ENCODE measurements around the gene FAM9A.
A peak's percentile ranks its signal among the peaks of the same experiment; 100 is the strongest.

The FAM9A gene

DNA sequence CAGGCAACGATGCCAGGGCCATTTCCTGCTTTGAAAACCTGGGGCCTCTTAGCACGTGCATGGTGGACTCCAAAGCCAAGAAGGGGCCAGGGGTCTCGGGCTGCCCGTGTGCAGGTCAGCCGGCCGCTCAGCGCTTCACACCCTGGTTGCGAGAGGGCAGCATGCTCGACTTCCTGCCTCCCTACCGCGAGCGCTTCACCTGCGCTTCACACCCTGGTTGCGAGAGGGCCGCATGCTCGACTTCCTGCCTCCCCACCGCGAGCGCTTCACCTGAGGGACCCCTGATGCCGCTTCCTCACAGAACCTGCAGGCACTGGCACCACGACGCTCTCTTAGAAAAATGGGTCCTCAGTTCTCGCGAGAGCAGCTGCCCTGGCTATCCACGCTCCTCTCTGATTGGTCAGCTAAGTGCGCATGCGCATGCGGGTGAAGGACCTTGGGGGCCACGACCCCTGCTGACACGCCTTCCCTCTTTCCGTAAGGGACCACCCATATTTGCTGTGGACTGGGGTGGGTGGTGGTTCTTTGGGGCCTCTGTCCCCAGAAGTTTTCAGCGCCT lies at the start of gene FAM9A:
Gene FAM9A, minus strand, starts transcription at position 343 of the 559 bp plus-strand sequence. CDS start 1,212 bp downstream, outside the sequence.
- no peak for FAIRE-seq

GRCh38 chrX:8850478-8850877 lies 49.3 kb upstream of the FAM9A start:
- no peak for FAIRE-seq

GRCh38 chrX:8849945-8850344 lies 48.8 kb upstream of the FAM9A start:
- FAIRE-seq = no peak

GRCh38 chrX:8849458-8849857 lies 48.3 kb upstream of the FAM9A start:
- no peak for FAIRE-seq

DNA sequence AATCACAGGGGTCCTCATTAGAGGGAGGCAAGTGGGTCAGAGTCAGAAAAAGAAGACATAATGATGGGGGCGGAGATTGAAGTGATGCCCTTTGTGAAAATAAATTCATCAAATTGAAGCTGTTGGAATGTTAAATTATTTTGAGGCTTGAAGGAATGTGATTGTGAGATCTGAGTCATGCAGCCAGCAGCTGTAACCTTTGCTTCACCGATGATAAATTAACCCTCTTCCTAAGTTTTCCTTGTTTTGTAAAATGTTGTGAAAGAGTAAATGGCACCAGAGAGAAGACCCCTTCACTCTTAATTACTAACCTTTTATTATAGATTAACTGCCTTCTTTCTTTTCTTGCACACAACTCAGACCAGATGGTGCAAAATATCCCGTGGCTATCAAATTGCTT lies 47.7 kb upstream of the FAM9A start:
- FAIRE-seq = no peak

GRCh38 chrX:8848441-8848840 lies 47.3 kb upstream of the FAM9A start:
- FAIRE-seq = no peak

DNA sequence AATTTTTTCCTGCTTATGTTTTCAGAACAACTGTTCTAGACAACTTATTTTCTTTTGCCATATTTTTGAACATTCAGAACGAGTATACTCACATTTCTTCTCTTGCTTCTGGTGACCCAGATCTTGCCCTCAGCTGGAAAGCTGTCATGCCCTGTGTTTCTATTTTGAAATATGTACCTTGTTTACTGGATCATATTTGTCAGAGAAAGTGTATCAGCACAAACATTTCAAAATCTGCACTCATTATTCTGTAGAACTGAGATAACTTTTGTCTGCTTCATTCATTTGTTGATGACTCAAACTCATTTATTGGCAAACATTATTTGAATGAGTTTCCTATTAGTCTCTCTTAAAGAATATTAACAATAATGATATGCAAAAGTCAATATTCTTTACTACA lies 46.2 kb upstream of the FAM9A start:
- FAIRE-seq = no peak

DNA sequence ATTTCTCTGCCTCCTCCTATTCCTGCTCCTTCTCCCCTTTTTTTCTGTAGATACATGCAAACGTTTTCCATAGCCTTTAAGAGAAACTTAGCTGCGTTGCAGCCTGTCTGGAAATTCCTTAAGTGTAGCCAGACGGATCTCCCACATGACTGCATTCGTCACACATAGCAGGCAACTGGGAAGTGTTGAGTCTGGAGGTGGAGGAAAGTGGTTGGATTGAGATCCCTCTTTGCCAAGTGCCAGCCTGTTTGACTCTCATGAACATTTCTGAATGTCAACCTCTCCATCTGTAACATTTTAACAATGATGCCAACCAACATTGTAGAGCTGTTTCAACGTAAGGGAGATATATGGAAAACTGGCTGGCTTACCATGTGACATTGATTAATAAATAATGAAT lies 45.1 kb upstream of the FAM9A start:
- FAIRE-seq = no peak

- FAIRE-seq = no peak
Measured at GRCh38 chrX:8845469-8845868, 44.3 kb upstream of the FAM9A start.

DNA sequence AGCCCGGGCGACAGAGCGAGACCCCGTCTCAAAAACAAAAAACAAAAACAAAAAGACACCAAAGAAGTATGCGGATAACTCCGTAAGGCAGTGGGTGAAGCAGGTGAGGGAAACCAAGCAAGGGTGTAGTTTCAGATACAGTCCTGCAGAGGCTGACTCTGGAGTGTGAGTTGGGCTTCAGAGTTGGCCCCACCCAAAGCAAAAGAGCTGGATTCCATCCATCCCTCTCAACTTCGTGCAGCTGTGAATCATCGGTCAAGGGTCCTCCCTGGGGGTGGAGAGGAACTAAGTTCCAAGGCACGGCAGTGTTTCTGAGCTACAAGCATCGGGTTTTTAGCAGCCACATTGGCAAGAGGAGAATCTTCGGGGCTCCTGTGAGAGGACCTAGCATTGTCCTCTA lies 43.9 kb upstream of the FAM9A start:
- FAIRE-seq = no peak

DNA sequence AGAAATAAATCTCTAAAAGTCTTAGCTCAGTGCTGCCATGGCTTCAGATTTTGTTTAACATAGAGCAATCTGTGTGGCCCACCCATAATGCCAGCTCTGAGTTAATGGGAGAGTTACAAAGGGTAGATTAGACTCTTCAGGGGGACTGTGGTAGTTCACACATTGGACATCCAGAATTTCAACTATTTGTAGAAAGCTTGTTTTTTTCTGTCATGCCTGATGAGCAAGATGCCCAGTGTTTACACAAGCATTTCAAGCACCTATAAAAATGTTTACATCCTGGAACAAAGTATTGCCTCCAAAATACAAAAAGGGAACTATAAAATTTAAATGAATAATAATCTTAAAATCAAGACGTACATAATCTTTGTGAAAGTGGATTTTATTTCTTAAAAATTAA lies 43.0 kb upstream of the FAM9A start:
- FAIRE-seq = no peak

GRCh38 chrX:8841911-8842310 lies 40.7 kb upstream of the FAM9A start:
- no peak for FAIRE-seq

DNA sequence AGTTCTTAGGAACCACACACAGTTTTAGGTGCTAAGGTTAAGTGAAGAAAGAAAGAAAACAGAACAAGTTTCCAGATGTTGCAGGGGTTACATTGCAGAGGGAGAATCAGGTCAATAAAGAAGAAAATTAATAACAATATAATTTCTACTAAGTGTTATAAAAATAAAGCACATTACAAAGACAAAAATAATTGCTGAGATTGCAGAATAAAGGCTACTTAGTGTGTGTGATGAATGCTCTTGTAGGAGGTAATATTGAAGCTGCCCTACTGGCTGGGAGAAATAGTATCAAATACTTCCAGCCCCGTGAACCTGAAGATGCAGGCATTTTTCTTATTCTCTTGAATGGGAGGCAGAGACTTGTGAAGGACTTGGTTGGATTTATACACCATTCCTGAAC lies 33.2 kb upstream of the FAM9A start:
- no peak for FAIRE-seq

DNA sequence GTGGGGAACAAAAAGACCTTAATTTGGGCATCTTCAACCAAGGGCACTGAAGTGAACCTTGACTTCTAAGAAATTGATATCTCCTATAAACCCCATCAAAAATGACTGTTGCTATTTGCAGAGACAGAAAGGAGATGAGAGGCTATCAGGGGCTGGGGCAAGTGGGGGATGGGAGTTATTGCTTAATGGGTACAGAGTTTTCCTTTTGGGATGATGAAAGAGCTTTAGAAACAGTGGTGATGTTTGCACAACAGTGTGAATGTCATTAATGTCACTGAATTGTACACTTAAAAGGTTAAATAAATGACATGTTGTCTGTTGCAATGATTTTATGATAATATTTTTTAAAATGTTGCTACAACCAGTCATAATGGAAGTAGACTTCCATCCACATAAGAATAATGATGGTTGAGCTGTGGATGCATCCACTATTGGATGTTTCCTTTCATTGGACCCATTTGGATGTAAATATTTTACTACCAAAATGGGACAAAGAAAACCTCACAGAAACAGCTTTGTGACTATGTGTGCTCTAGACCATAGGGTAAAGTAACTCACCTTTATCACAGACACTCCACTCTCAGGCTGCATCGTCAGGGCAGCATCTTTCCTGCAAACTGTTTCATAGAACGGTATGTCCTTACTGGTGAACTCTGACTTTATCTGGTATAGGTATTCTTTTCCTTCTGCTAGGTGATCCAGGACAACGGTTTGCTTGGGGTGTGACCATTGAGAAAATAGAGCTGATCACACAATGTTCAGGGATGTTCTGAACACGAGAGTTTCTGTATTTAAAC lies 31.6 kb upstream of the FAM9A start:
- FAIRE-seq = no peak

GRCh38 chrX:8823698-8824097 lies 22.5 kb upstream of the FAM9A start:
- no peak for FAIRE-seq

DNA sequence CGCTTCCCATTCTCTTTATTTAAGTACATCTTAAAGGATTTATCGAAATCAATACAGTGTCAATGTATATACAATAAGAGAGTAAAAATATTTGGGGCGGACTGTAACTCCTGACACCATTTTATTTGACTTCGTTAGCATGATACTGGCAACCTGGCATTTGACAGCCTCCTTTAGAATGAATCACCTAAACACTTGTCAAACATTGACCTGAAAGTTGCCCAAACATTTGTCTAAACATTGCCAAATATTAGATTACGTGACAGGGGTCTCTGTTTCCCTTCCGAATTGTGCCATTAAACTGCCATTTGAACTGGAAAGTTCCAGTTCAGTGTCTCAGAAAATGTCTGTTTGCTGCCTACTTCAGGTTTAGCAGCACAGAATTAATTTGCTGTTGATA lies 20.8 kb upstream of the FAM9A start:
- FAIRE-seq = no peak

GRCh38 chrX:8820910-8821527 lies 19.8 kb upstream of the FAM9A start:
- FAIRE-seq = no peak

DNA sequence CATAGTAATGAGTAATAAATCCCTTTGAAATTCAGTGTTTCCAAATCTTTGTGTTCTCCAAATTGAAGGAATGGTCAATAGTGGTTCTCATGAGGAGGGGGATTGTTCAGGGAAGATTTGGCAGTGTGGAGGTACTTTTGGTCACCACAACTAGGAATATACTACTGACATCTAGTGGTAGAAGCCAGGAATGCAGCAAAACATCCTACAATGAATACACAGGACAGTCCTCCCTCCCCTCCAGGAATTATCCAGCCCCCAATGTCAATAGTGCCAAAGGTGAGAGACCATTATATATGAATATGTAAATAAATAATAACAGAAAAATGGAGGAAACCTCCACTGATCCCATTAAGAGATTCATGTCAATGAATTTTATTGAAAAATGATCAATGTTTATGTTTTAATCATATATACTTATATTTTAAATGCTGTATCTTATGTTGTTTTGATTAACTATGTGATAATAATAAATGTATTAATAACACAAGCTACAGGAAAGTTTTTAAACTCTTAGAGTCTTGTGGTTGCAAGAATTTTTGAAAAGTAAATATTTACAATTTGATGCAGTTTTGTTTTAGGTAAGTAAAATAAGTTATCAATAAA lies 14.4 kb upstream of the FAM9A start:
- peak; percentile 99 for FAIRE-seq

- FAIRE-seq = no peak
Measured at GRCh38 chrX:8813036-8813435, 11.9 kb upstream of the FAM9A start.

GRCh38 chrX:8811611-8812010 lies 10.4 kb upstream of the FAM9A start:
- FAIRE-seq = no peak

GRCh38 chrX:8808661-8809060 lies 7.5 kb upstream of the FAM9A start:
- FAIRE-seq = no peak

GRCh38 chrX:8805974-8806373 lies 4.8 kb upstream of the FAM9A start:
- no peak for FAIRE-seq

DNA sequence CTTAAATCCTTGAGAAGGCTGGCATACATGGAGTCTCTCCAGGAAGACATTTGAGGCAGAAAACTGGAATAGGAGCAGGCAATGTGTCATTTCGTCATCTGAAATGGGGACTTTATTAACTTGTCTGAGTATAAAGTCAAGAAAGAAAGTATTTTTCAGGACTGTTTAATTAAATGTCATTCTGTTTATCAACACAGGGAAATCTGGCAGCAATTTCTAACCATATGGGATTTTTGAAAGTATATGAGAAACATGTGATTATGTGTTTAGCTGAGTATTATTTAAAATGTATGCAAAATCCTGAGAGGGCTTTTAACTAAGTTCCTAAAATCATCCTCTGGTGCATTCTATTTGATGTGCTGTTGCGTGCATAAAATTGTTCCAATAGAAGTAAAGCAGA lies 3.9 kb upstream of the FAM9A start:
- no peak for FAIRE-seq

DNA sequence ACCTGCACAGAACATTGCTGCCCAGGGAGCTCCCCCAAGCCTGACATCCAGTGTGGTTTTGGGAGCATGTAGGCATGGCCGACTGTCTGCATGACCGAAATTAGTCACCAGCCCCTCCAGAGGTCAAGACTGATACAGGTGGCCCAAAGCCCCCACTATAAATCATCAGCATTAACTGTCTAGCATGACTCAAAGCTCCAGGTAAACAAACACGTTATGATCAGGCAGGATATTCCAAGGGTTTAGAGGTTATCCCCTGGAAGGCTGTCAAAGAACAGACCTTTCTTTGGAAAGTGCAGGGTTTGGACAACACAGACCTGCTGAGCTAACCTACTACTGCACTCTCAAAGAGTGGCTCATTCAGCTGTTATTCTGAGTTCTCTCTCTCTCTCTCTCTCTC lies 2.1 kb upstream of the FAM9A start:
- FAIRE-seq = no peak
